ENCODE data around the gene CDKN1A.
"Not testable (repeated sequence)": the region's sequence is repeated elsewhere in the genome, so short reads cannot be mapped to it uniquely, and the experiment has no call there.

CDKN1A gene

GRCh38 chr6:36678488-36679042 is at the start of gene CDKN1A:
Gene CDKN1A (plus strand): TSS chr6:36678714. CDS start chr6:36684102, 5,388 bp downstream.
- no peak for FAIRE-seq

DNA sequence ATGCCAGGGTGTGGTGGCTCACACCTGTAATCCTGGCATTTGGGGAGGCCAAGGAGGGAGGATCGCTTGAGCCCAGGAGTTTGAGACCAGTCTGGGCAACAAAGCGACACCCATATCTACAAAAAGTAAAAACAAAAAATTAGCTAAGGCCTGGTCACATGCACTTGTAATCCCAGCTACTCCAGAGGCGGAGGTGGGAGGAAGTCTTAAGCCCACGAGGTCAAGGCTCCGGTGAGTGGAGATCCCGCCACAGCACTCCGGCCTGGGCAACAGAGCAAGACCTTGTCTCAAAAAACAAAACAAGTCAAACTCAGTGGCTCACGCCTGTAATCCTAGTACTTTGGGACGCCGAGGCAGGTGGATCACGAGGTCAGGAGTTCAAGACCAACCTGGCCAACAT is 48.7 kb upstream of the CDKN1A start:
- no peak for FAIRE-seq

DNA sequence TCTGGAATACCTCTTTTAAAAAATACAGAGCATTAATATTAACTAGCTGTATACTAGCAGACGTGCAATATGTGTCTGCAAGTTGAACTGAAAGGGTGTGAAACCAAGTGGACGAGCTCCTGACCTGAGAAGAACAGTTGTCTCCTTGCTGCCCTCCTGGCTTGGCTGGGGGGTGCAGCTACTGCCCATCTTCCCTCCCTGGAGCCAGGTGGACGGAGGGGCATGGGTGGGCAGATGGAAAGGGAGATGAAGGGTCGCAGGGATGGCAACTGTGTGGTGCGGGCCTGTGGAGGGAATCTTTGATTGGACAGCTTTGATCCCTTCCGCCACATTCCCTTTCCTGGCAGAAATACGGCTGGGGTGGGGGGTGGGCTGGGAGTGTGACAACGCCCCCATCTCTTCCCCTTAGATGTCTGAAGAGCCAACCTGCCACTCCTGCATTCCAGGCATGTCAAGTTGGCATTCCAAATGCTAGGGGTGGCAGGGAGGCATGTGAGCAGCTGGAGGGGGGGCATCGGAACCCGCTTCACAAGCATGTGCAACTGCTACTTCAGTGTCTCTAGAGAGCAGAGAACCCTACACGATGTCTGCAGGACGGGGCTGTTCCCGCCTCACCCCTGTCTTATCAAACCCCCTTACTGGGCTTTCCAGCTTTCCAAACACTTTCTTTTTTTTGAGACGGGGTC is 47.0 kb upstream of the CDKN1A start:
- FAIRE-seq: no peak

- FAIRE-seq: no peak
Measured at GRCh38 chr6:36633370-36633769, 45.1 kb upstream of the CDKN1A start.

DNA sequence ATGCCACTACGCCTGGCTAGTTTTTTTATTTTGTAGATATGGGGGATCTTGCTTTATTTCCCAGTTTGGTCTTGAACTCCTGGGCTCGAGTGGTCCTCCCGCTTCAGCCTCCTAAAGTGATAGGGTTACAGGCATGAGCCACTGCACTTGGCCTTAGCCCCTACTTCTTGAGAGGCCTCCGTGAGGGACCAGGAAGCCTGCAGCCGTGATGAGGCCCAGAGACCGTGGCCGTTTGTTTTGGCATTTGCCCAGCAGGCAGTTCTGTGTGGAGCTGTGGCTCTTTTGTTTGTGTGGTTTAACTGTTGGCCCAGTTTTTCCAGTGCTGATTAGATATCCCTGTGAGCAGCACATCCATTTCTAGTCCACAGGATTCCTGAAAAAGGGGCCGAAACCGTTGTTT is 44.6 kb upstream of the CDKN1A start:
- no peak for FAIRE-seq

- no peak for FAIRE-seq
Measured at GRCh38 chr6:36634317-36635108, 44.0 kb upstream of the CDKN1A start.

GRCh38 chr6:36636283-36636682 is 42.2 kb upstream of the CDKN1A start:
- no peak for FAIRE-seq

- FAIRE-seq: no peak
Measured at GRCh38 chr6:36636687-36637418, 41.7 kb upstream of the CDKN1A start.

- FAIRE-seq: no peak
Measured at GRCh38 chr6:36638579-36638978, 39.9 kb upstream of the CDKN1A start.

GRCh38 chr6:36639171-36639808 is 39.2 kb upstream of the CDKN1A start:
- no peak for FAIRE-seq

GRCh38 chr6:36641543-36641942 is 37.0 kb upstream of the CDKN1A start:
- no peak for FAIRE-seq

- no peak for FAIRE-seq
Measured at GRCh38 chr6:36642913-36643817, 35.3 kb upstream of the CDKN1A start.

DNA sequence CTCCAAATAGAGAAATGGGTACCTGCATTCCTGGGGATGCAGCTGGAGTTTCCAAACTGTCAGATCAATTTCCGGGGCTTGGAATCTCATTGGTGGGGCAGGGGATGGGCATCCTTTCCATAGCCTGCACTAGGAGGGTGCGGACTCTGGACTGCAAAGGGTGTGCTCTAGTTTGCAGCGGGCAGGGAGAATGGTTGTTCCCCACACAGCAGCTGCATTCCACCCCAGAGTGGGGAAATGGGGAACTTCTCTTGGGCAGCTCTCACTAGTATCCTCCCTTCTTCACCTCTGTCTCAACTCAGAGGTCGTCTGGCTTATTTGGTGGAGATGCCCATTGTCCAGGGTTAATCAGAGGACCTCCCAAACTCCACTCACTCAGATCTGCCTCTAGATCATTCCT is 34.5 kb upstream of the CDKN1A start:
- FAIRE-seq: no peak

GRCh38 chr6:36649086-36649485 is 29.4 kb upstream of the CDKN1A start:
- no peak for FAIRE-seq

- no peak for FAIRE-seq
Measured at GRCh38 chr6:36649701-36650484, 28.6 kb upstream of the CDKN1A start.

- FAIRE-seq: no peak
Measured at GRCh38 chr6:36650848-36651478, 27.6 kb upstream of the CDKN1A start.

GRCh38 chr6:36651659-36652379 is 26.7 kb upstream of the CDKN1A start:
- no peak for FAIRE-seq

GRCh38 chr6:36654469-36654868 is 24.0 kb upstream of the CDKN1A start:
- not testable (repeated sequence) for FAIRE-seq

DNA sequence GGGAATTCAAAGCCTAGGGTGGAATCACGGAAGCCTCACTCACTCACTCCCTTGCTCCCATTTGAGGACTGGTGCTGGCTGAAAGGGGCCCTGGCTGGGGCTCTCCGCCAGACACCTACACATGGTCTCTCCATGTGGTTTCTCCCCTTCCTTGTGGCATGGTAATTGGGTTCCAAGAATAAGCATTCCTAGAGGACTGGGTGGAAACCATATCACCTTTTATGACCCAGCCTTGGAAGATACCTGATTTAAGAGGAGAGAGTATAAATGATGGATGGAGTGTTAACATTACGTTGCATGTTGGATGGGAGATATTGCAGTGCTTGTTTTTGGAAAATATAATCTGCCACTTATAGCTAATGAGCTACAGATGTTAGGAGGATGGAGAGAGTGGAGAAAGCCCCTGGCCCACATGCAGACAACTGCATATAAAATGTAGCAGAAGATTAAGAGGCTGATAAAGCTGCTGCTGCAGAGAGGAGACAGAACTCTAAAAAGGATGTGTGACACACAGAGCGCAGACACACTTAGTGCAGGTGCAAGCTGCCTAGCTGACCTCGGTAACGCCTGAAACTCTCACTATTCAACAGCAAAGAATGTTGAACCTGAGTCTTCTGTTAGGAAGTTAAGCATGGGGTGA is 23.3 kb upstream of the CDKN1A start:
- no peak for FAIRE-seq

Data from colon (tissue), 2 donors.